ENCODE measurements around the gene RAD9B. TPM values are rescaled to one million over a fixed set of nuclear protein-coding genes. Genes with fewer than 3 reads are reported as not detected.
"Not testable (repeated sequence)": the region's sequence is repeated elsewhere in the genome, so short reads cannot be mapped to it uniquely, and the experiment has no call there.

RAD9B gene
- total RNA-seq, 1 donor from 2014 or later = 1.3 TPM

- intact Hi-C loops (cut with micrococcal nuclease) = not testable (repeated sequence)
These were observed 19.0 kb downstream of the RAD9B start for GRCh38 chr12:110520876-110521712.

- intact Hi-C loops (cut with micrococcal nuclease) = no loop called here
These were observed 26.2 kb downstream of the RAD9B start for GRCh38 chr12:110528277-110528839.

- intact Hi-C loops (cut with micrococcal nuclease) = no loop called here
These were observed 28.4 kb downstream of the RAD9B start for GRCh38 chr12:110530511-110530910.

DNA sequence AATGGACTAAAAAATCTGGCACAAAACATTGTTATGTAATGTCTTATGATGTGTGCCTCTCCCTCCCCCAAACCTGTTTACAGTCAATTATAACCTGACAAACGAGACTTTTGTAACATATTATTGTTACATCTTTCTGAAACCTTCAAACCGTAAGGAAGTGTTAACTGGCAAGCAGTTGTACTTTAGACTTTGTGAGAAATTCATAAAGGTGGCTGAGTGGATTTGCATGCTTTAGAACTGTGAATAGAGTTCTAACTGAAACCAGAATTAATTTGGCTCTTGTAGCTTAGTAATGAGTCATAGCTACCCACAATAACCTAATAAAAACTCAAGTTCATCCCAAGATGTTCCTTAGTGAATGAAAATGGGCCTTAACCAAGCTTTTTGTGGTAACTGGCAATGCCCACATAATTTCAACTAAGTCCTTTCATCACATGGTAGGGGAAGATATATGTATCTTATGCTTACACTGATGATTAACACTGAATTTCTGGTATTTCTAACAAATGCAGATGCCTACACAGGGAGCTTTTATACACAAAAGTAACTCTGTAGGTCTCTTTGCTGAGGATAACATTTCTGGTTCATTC is 29.7 kb downstream of the RAD9B start:
- intact Hi-C loops (cut with micrococcal nuclease) = no loop called here

GRCh38 chr12:110532644-110533043 is 30.5 kb downstream of the RAD9B start:
- intact Hi-C loops (cut with micrococcal nuclease) = no loop called here

- intact Hi-C loops (cut with micrococcal nuclease) = no loop called here
These were observed 31.5 kb downstream of the RAD9B start for GRCh38 chr12:110533607-110534006.

DNA sequence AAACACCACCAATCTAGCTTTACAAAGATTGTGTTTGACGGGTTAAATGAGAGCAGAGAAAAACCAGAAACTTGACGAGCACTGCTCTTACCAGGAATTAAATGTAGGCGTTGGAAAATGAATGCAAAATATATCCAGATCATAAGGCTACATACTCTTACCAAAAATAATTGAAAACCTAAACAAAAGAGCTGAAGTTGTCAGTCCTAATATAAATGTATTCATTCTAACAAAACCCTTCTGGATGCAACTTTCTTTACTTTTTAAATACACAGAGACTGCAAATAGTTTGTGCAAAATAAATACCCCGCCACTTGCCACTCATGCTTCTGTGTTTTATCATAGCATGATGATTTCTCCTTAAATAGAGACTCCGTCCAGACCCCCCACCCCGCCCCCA is 32.7 kb downstream of the RAD9B start:
- intact Hi-C loops (cut with micrococcal nuclease) = no loop called here

GRCh38 chr12:110536834-110537604 is 34.9 kb downstream of the RAD9B start:
- intact Hi-C loops (cut with micrococcal nuclease) = no loop called here

- intact Hi-C loops (cut with micrococcal nuclease) = no loop called here
These were observed 35.7 kb downstream of the RAD9B start for GRCh38 chr12:110537605-110538409.

DNA sequence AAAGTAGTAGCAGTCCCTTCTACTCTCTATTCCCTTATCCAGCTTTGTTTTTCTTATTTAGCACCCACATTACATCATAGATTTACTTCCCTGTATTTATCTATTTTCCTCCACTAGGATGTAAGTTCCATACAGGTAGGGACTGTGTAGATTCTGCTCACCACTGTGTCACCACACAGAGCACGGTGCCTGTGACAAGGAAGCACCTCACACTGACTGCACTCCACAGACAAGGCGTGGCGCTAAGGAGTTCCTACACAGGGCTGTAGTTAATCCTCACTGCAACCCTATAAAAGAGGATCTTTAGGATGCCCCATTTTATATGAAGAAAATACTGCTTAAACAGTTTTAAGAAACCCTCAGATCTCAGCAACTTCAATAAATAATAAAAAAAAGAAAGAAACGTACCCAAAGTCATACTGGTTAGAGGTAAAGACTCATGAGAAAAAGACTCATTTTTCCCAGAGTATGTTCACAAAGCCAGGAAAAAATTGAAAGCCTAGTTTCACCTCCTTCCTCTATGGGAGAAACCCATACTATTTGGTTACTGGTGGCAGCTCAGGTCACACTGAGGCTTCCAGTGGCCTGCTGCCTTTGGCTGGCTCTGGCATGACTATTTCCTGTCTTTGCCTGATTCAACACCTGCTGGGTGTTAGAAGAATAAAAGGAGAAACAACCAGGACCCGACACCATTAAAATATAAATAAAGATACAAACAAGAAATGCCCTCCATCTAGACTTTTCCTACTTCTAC is 36.9 kb downstream of the RAD9B start:
- intact Hi-C loops (cut with micrococcal nuclease) = no loop called here

DNA sequence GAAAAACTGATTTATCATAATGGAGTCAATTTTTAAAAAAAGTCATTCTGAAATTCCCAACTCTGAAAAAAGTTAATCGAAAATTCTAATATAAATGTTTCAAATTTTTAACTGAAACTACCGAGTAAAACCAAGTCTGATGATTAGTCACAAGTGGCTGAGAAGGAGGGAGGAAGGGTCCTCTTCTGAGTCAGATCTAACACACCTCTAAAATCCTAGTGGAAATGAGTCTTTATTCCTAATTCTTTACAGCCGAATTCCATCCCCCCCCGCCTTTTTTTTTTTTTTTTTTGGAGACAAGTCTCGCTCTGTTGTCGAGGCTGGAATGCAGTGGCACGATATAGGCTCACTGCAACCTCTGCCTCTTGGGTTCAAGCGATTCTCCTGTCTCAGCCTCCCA is 37.9 kb downstream of the RAD9B start:
- intact Hi-C loops (cut with micrococcal nuclease) = no loop called here

DNA sequence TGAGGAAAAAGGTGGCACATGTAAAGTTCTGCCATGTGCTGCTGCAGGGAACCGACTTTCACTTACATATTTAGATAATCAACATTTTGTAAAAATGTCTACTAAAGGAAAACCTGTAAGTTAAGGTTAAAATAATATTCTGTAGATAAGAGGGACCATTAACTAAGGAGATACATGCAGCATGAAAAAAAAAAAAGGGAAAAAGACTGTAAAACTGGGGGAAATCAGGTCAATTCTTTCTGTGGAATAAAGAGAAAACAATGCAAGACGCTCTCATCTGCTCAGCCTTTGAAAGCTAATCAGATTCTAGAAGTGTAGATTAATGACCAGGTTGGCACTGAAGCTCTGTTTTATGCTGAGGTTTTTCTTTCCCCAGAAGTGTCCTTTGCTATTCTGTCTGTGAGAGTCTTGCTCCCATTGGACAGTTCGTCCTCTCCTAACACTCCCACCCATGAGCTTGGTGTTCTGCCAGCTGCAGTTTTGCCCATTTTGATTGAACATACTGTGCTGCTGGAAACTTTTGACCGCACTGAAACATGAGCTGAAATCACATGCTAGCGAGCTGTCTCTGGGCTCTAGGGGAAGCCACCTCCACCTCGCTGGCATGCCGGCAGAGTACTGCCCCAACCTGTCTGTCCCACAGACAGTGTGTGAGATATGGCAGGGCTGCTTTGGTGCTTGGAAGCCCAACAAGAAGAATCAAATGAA is 41.3 kb downstream of the RAD9B start:
- intact Hi-C loops (cut with micrococcal nuclease) = no loop called here

DNA sequence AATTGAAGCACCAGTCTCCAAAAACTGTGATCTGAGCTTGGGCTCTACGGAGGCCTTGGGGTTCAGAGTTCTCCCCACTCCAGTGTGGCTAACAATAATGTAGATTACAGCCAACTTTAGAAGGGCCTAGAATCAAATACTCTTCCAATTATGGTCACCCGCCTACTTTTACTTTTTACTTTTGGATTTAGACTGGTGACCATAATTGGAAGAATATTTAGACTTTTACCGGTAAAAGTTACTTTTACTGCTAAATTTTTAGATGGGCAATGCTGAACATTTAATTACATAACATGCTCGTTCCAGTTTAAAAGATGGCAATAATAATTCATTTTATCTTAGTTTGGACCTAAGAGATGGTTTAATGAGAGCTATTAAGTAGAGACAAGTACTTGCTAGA is 41.8 kb downstream of the RAD9B start:
- intact Hi-C loops (cut with micrococcal nuclease) = no loop called here

DNA sequence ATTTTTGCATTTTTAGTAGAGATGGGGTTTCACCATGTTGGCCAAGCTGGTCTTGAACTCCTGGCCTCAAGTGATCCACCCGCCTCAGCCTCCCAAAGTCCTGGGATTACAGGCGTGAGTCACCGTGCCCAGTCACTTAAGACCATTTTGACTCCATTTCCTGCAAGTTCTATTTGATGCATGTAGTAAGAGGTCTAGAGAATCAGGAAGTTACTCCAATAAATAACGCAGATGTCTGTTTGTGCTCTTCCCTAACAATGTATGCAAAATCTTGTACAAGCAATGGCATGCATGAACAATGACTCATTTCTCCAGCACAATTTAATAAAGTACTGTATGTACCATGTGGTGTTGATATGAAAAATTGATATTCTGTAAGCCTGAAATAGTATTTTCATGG is 43.1 kb downstream of the RAD9B start:
- intact Hi-C loops (cut with micrococcal nuclease) = not testable (repeated sequence)

DNA sequence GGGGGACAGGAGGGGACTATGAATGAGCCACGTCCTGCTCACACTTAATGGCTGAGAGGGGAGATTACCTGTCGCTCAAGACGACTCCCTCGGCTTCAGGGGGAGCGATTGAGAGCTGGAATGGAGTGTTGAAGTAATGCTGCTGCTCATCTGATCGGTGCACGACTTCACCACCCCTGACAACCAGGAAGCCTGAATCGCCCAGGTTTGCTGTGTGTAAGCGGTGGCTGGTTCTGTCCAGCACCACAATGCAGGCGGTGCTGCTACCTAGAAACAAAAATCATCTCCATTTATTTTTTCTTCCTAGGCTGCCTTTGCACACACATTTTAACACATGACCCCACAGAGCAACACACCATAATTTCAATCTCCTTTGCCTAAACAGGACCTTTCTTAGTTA is 43.7 kb downstream of the RAD9B start:
- intact Hi-C loops (cut with micrococcal nuclease) = no loop called here

DNA sequence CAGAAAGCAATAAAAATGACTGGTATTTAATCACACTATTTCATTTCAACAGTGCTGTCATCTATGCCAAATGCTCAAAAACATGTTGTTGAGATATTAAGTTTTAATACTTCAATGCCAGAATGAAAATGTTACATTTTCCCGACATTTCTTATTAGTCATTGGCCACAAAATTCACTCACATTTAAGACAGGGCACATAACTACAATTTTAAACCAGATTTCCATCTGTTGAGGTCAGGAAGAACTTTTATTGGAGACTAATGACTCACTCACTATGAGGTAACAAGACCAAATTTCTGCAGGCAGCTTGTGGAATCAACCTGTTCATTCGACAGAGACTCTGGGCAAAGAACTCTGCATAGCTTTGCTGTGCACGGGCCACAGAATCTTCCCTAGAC is 44.2 kb downstream of the RAD9B start:
- intact Hi-C loops (cut with micrococcal nuclease) = no loop called here

DNA sequence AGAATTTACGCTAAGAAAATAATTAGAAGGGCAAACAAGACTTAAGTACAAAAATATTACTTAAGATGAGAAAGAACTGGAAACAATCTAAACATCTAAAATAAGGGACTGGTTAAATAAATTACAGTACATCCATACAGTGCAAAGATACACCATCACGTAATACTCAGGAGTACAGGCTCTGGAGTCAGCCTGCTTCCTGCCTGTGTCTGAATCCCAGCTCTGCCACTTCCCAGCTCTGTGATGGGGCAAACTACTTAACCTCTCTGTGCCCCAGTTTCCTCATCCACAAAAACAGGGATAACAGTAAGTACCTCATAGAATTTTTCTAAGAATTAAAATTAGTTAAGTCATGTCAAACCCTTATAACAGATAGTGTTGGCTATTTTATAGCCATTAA is 45.0 kb downstream of the RAD9B start:
- intact Hi-C loops (cut with micrococcal nuclease) = no loop called here

- intact Hi-C loops (cut with micrococcal nuclease) = no loop called here
These were observed 46.5 kb downstream of the RAD9B start for GRCh38 chr12:110548678-110549077.

DNA sequence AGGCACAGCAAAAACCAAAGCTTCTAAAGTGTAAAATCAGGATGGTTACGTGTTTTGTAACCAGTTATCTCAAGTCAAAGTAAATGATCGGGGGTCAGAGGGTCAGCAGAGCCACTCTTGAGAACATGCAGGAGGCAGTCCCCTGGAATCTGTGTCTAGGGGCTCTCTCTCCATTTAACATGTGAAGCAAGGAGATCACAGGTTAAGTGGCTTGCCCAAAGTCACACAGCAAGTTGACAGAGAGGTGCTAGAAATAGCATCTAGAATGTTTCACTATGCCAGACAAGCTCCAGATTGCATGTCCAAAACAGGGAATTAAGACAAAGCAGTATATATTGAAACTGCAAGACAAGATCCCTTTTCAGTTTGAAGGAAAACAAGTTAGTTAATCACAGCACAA is 47.6 kb downstream of the RAD9B start:
- intact Hi-C loops (cut with micrococcal nuclease) = no loop called here

- intact Hi-C loops (cut with micrococcal nuclease) = loop anchor here (1.0 kb wide), 1 partner anchor 101 kb away; the partner anchor contains the start of gene ARPC3
These were observed 48.9 kb downstream of the RAD9B start for GRCh38 chr12:110550981-110551380.
